ENCODE results near the gene COIL.
"Not testable (repeated sequence)": the region's sequence is repeated elsewhere in the genome, so short reads cannot be mapped to it uniquely, and the experiment has no call there.

The COIL gene

DNA sequence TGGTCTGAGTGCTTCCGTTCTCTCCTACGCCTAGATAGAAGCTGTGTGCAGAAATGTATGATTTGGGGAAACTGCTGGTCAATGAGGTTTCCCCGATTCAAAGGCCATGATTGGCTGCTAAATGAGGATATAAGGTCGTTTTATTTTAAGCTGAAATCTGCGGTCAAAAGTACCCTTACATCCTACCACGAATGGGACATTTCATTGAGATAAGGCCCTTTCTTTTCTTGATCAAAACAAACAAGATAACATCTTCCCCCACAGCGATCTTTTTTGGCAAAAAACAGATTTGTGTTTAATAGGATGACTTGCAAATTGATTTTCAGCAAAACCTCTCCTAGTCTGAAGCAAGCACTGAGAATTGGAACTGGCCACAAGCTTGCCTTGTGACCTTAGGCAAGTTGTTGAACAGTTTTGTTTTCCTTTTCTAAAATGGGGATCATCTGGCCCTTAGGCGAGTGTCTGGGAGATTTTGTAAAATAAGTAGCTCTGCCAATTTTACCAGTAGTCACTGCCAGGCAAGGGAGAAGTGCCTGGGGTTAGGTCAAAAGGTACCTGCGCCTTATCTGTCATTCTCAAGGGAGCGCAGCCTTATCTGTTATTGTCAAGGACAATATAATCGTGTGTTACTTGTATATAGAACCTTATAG lies 17.7 kb upstream of the COIL start:
- peak in 1 of 5 experiments; percentile 92 for DNase-seq

DNA sequence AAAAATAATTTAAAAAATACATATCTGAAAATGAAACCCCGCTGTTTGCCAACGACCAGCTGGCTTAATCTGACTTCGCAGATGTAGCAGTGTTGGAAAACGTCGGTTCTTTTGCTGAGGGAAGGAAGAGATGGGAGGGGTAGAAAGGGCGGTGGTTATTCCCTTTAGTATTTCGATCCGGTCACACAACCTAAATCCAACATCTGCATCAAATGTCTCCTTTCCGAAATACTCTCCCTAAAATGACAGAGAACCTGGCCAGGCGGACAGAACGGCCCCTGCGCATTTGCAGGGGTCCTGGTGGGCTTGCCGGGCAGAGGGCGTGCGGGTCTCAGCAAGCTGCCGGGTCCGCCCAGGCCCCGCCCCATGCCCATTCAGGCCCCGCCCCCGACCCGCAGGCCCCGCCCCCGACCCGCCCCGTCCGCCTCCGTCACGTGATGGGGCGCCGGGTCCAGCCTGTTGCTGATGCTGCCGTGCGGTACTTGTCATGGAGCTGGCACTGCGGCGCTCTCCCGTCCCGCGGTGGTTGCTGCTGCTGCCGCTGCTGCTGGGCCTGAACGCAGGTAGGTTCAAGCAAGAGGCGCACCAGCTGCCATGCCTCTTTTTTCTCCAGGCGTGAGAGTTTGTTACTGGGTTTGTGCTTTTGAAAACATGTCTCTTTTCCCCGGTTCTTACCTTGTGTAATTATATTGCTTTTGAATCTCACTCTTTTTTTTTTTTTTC lies 17.0 kb upstream of the COIL start, which contains the start of gene SCPEP1:
TSS of gene SCPEP1 (plus strand) at position 459 of the 723 bp plus-strand sequence. CDS start at position 488, 29 bp downstream.
- peak; percentile 65 to 89 (median 75) for DNase-seq

DNA sequence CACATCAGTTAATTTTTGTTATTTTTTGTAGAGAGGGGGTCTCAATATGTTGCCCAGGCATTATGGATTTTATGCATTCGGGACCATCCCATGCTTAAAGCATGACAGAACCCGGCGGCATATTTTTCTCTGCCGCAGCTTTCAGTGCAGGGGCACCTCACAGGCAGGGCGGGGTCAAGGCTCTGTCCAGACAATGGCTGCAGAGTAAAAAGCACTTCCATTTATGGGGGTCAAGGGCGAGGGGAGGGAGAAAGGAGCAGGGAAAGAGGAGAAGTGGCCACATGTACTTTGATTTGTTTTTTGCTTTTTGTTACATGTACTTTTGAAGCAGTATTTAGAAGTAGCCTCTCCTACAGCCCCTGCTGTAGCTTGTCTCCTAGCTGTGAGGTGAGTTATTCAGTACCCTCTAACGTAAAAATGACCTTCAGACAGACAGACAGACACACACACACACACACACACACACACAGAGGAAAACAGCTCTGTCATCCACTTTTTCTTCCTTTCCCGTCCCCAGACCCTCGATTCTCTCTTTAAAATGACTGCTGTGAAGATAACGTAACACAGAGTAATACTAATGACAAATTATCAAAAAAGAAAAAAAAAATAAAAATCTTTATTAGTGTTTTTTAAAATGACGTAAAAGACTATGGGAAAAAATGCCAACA lies 16.2 kb upstream of the COIL start:
- no peak for DNase-seq

DNA sequence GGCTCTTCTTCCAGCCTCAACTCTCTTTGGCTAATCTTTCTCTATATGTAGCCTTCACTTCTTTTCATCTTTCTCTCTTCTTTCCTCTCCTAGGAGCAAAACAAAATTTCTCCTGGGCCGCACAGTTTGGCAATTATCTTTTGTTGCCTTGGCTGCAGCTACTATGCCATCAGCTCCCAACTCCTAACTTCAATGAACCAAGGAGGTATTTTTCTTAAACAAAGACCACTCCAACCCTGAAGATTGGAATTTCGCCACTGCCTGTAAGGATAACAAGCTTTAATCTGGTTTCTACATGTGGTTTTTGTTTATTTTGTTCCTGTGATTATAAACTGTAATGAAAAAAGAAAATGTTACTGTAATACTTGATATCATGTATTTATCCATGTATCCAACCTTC lies 14.8 kb upstream of the COIL start:
- no peak for DNase-seq

DNA sequence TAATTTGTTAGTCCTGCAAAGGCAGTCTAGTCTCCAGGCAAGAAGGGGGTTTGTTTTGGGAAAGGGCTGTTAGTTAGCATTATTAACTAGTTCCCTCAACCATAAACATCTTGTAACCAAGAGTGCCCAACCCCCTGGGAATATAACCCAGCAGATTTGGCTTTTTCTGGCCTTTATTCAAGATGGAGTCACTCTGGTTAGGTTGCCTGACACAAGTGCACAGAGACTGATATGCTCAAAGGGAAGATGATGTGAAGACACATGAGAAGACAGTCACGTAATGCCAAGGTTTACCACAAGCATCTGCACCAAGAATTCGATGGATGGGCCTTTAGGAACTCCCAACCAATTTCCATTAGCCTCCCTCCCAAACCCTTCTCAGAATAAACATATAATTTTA lies 13.2 kb upstream of the COIL start:
- no peak for DNase-seq

DNA sequence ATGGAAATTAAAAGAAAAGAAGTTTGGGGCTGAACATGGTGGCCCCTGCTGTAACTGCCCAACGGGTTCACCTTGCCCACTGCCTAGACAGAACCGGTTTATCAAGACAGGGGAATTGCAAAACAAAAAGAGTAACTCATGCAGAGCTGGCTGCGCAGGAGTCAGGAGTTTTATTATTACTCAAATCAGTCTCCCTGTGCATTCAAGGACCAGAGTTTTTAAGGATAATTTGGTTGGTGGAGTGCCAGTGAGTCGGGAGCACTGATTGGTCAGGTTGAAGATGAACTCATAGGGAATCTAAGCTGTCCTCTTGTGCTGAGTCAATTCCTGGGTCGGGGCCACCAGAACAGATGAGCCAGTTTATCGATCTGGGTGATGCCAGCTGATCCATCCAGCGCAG lies 12.7 kb upstream of the COIL start:
- DNase-seq, result no peak

DNA sequence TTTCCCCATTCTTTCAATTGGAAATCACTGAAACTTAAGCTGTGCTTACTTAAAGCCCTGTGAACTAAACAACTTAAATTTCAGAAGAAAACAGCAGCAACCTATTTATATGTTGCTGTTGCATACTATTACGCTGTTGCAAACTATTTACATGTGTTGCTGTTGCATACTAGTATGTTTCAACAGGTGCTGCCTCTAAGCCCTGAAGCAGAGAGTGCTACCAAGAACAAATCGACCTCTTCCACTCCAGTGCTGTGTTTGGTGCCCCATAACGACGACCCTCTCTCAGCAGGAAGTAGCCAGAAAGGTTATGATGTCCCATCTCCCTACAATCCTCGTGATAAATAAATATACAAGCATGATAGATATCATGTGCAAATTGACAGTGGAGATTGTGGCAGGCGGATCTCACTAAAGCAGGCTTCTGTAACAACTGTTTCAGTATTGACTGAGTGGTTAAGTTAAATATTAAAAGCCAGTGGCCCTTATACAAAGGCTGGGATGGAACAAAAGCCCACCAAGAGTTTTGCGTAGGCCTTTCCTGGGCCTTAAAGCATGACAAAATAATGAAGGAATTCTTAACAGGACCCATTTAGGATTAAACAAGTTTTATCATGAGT lies 11.4 kb upstream of the COIL start:
- no peak for DNase-seq

DNA sequence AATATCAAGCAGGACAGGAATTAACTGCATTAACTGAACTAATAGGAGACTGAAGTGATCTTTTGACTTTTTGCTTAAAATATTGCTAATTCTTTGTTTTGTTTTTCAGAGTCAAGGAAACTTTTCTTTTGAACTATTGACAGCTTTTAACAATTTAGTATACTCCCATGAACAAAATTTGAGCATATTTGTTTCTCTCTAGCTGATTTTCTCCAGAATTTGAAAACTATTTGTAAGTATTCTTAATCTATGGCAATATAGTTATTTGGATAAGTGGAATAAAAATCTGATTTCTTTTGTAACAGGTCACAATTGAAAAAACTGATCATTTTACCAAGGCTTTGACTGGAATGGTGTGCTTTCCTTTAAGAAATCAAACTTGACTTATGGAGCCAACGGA lies 10.1 kb upstream of the COIL start:
- no peak for DNase-seq

DNA sequence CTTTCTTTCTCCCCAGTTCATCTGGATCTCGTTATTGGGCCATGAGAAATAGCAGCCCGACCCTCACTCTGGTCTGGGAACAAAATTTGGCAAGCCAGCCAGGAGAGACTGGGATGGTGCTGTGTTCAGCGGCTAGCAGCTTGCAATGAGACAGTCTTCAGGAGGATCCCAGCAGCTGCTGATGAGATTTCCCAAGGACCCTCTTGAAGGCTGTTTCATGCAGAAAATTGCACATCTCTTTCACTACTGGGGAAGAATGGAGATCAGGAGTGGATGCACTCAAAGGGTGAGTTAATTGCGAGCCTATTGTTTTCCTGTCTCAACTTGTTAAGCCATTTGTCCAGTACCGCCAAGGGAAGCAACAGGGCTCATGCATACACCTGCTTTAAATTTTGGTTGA lies 5.5 kb upstream of the COIL start:
- DNase-seq, result no peak

DNA sequence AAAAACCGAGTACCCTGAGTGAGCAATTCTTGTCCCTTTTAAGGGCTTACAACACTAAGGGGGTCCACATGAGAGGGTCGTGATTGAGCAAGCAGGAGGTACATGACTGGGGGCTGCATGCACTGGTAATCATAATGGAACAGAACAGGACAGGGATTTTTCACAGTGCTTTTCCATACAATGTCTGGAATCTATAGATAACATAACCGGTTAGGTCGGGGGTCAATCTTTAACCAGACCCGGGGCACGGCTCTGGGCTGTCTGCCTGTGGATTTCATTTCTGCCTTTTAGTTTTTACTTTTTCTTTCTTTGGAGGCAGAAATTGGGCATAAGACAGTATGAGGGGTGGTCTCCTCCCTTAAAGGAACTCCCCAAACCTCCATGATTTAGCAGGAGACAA lies 4.8 kb upstream of the COIL start:
- DNase-seq, result not testable (repeated sequence)

DNA sequence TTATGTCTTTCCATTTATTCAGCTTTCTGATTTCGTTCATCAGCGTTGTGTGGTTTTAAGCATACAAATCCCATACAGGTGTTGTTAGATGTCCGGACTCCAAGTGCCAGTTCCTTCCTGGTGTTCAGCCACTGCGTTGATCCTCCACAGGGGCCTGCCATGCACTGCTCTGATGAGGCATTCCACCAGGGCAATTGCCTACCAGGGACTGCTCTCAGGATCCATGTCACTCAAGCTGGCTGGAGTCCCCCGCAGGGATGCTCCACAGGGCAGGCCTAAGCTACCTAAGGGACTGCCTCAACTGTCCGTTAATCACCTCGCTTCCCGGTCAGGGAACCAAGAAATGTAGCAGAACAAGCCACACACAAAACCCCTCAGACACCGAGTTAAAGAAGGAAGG lies 4.4 kb upstream of the COIL start:
- not testable (repeated sequence) for DNase-seq

DNA sequence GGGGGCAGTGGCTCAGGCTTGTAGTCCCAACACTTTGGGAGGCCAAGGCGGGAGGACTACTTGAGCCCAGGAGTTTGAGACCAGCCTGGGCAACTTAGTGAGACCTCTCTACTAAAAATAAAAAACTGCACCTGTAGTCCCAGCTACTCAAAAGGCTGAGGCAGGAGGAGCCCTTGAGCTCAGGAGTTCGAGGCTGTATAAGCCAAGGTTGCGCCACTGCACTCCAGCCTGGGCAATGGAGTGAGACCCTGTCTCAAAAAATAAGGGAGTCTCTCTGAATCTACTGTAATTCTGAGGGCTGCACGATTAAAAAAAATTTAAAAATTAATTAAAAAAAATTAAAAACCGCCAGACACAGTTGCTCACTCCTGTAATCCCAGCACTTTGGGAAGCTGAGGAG lies 3.9 kb downstream of the COIL start:
- no peak for DNase-seq

DNA sequence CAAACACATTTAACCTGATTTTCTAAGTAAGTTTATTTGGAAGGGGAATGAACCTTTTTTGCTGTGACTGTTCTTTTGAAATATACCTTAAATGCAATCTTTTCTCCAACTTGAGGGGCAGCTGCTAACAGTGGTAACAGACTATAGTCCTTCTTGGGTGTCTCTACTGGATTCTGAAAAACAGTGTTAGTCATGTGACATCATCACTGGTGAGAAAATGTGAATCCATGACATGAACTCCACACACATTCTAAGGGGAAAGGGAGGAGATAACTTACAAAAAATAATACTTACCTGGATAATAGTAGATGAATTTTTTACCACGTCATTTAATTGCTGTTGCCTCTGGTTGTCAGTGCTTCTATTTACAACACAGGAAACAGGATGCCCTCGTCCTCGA lies 11.3 kb downstream of the COIL start:
- no peak for DNase-seq

DNA sequence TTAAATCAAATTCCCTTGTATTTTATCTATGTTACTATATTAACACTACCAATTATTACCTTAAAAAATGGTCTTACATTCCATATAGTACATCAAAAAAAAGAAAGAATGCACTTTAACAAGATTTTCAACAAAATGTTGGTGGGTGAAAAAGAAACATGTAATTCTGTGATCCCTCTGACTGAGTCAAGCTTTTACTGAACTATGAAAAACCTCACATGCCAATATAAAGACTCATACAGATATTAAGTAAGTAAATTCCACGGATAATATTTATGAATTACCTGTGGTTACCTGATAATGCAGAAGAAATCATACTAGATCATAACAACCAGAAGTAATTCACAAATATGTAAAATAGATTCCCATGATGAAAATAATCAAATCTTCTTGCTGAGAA lies 12.4 kb downstream of the COIL start:
- DNase-seq, result no peak

DNA sequence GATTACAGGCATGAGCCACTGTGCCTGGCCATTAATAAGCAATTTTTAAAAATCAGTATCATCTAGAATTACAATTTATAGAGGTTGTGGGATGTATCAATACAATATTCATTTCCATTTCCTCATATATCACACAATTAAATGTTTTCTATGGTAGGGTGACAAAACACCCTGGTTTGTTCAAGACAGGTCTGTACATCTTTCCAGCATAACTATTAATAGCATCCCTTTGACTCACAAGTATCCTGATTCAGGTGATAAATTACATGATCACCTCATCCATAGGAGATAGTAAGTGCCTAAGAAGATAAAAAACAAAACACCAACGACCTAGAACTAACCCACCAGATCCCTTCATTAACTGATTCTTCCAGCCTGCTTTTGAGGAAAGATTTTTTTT lies 13.1 kb downstream of the COIL start:
- no peak for DNase-seq

DNA sequence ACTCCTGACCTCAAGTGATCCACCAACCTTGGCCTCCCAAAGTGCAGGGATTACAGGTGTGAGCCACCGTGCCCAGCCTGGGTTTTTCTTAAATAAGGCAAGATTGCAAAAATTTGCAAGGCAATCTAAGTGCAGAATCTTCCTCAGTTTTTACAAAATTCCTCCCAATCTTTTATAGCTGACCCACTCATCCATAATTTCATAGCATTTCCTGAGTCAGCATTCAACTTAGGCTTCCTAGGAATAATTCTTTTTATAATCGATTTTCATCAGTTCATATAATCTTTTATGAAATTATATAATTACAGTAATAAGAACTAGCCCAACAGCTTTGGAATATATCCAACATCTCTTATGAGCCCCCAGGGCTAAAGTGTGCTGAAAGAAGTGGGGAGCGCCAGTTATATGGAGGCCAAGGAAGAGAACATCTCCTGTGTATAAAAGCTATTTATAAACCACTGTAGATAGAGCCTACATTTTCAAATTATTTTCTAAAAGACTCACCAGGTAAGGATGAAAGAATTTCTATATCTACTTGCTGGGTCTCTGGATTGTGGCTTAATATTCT lies 14.8 kb downstream of the COIL start:
- DNase-seq, result no peak

DNA sequence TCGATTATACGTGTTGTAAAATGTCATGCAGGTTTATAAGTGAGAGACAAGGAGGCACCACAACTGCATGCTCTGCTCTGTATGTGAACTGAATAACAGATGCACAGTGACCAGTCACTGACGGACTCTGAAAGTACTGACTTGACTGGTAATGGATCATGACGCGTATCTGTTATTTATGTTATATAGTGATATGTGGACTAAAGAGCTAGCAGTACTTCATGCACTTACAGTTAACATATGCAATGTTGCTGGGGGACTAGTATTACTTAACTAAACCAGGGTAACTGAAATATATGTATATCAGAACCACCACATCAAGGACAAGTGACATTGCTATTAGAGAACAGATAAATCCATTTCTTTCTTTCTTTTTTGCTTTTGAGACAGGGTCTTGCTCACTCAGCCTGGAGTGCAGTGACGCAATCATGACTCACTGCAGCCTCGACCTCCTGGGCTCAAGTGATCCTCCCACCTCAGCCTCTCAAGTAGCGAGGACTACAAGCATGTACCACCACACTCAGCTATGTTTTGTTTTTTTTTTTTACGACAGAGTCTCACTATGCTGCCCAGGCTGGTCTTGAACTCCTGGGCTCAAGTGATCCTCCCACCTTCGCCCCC lies 17.2 kb downstream of the COIL start:
- no peak for DNase-seq

DNA sequence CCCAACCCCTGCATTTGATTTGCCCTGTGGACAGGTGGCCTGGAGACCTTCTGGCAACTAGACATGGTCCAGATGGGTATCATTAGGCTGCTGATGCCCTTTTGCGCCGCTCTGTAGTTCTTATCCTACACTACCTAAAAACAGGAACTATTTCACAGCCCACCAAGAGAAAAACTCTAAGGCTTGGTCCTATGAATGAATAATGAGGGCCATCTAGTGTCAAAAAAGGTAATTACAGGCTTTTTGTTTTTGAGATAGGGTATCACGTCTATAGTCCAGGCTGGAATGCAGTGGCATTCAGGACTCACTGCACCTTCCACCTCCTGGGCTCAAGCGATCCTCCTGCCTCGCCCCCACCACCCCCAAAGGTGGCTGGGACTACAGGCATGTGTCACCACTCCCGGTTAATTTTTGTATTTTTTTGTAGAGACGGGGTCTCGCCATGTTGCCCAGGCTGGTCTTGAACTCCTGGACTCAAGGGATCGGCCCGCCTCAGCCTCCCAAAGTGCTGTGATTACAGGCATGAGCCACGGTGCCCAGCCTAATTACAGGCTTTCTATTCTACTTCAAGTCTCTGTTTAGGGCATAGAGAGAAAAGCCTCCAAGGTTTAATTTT lies 20.9 kb downstream of the COIL start:
- peak in 2 of 5 experiments; percentile 25 to 51 for DNase-seq

DNA sequence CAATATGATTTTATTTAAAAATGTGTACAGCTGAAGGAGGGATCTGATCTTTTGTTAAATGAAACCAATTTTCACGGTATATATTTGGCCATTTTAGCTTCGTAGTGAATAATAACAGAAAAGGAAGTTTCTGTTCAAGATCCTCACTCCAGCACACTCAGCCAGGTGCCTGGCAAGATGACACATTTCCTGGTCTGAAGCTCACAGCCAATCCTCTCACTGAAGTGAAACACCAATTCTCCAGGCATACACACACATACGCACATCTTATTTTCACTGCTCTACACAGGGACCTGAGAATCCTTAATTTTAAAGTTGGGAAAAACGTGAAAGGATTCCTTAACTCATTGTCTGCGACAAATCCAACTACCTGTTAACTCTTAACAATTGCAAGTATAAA lies 22.6 kb downstream of the COIL start:
- DNase-seq, result not testable (repeated sequence)

DNA sequence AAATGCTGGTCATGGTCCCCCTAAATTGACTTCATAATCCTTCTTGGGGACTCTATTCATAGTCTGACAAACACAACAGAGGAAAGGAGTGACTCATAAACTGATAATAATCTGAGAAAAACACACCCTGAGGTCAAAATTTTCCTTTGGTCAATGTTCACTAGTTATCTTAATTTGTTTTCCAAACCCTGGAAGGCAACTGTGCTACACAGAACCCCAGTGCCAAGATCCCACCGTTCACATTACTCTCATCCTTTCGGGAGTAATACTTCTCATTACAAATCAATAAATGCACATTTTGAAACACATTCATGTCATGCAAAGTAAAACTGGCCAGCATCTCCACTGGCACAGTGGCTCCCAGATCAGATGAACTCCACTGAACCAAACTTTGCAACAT lies 23.2 kb downstream of the COIL start:
- DNase-seq, result no peak

DNA sequence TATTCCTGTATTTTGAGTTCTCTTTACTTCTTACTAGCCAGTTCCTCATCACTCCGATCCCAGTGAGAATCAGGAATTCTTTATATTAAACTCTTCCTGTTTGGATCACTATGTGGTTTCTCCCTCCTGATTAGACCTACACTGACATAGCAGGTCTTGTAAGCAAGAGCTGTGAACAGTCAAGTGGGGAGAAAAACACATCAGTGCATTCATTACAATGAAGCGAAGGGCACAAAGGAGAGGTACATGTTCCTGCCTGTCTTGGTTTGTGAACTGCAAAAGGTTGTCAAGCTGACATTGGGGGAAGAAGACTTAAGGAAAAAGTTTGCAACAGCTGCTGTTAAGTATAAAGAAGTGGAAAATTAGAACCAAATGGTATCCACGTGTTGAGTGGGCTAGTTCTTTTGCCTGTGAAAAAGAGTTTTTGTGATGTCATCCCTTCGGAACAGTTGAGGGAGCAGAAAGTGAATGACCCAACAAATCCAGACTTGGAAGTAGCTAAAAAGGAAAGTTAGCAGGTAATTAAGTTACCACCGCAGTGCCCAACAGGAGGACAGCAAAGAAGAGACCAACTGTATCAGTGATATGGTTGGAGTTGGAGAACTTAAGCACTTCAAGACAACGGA lies 24.0 kb downstream of the COIL start:
- no peak for DNase-seq

DNA sequence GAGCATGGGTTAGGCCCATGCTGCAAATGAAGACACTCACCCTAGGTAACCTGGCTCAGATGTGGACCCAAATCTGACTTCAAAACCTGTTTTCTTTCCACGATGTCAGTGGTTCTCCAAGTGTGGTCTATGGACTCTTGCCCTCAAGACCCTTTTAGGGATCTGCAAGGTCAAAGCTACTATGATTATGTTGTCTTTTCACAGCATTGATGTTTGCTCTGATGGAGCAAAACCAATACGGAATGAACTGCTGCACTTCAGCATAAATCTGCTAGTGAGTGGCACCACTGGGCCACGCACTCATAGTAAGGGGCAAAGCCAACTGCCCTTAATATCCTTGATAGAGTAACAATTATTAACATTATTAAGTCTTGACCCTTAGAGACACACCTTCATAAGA lies 25.4 kb downstream of the COIL start:
- DNase-seq, result no peak
